Muscle layer of colon (tissue), 2 donors: Measurements from ENCODE around the gene SLC16A10.

ENCODE experiments used
- H3K27ac ChIP-seq: one replicate; pipeline ENCODE4 v1.7.0; 2013; ENCODE audit warnings: low read depth, mild to moderate bottlenecking, low read length, moderate library complexity
- H3K27me3 ChIP-seq, 2 donors: one replicate each; pipeline ENCODE4 v1.7.0; 2013; ENCODE audit warnings: low read length in 2 of 2, mild to moderate bottlenecking in 2 of 2; ENCODE audit not compliant: insufficient read depth in 2 of 2, control insufficient read depth in 1 of 2
- H3K36me3 ChIP-seq: one replicate; pipeline ENCODE4 v1.7.0; 2013; ENCODE audit warnings: mild to moderate bottlenecking, low read length; ENCODE audit not compliant: insufficient read depth
- H3K4me1 ChIP-seq: one replicate; pipeline ENCODE4 v1.7.0; 2013; ENCODE audit warnings: mild to moderate bottlenecking, low read length; ENCODE audit not compliant: insufficient read depth
- H3K4me3 ChIP-seq, 2 donors: one replicate each; pipeline ENCODE4 v1.7.0; 2013; ENCODE audit warnings: low read length in 2 of 2, low read depth in 1 of 2, mild to moderate bottlenecking in 1 of 2, moderate library complexity in 1 of 2
- H3K9ac ChIP-seq: one replicate; pipeline ENCODE4 v1.7.0; 2013; ENCODE audit warnings: low read length
- H3K9me3 ChIP-seq: one replicate; pipeline ENCODE4 v1.7.0; 2013; ENCODE audit warnings: mild to moderate bottlenecking, low read length
- donor health status: abdominal sarcoma.
- donor health status: Adenocarcinoma of cecum.

Gene SLC16A10

GRCh38 chr6:111269401-111269970 is 182.2 kb downstream of the SLC16A10 start:
- Histone ChIP-seq H3K9ac (no peak overlapping the region), H3K36me3 (peaks cover 32% of the 10 kb centered on the region), H3K4me1 (no peaks in the 10 kb centered on the region), H3K4me3 (no peak overlapping the region), H3K9me3 (no peaks in the 10 kb centered on the region), H3K27me3 (no peaks in the 10 kb centered on the region), H3K27ac (no peak overlapping the region)

DNA sequence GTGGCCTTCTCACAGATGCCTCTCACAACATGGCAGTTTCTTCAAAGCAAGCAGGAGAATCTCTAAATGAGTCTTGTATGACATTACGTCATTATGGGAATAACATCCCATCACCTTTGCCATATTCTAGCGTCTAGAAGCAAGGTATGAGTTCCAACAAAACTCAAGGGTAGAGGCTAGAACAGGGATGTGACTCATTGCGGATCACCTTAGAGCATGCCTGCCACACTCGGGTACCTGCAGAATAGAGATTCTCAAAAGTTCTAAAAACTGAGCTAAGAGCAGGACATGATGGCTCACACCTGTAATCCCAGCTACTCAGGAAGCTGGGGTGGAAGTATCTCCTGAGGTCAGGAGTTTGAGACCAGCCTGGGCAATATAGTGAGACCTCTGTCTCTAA is 182.8 kb downstream of the SLC16A10 start:
- H3K27me3 ChIP-seq = no peaks in the 10 kb centered on the region
- peaks cover 35% of the 10 kb centered on the region for H3K36me3 ChIP-seq
- H3K9me3 ChIP-seq = no peaks in the 10 kb centered on the region
- no peaks in the 10 kb centered on the region for H3K4me1 ChIP-seq
- no peak overlapping the region for H3K4me3 ChIP-seq
- H3K9ac ChIP-seq = no peak overlapping the region
- H3K27ac ChIP-seq = no peak overlapping the region

DNA sequence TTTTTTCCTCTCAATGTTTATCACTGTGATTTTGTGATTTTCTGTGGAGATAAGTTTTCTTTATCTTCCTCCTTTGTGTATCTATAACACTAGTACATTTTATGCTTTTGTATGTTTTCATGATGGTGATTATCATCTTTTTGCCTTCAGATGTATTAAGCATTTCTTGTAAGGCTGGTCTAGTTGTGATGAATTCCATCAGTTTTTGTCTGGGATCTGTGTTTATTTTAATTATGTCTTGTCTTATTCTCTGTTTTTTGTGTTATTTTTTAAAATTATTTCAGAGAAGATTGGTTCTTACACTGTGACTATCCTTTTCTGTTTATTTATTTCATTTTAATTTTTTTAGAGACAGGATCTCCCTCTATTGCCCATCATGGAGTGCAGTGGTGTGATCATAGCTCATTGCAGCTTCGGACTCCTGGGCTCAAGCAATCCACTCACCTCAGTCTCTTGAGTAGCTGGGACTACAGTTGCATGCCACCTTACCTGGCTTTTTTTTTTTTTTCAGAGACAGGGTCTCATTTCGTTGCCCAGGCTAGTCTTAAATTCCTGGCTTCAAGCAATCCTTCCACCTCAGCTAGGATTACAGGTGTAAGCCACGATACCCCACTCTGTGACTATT is 187.4 kb downstream of the SLC16A10 start:
- H3K4me3 ChIP-seq = no peak overlapping the region
- H3K9me3 ChIP-seq = no peaks in the 10 kb centered on the region
- peaks cover 40% of the 10 kb centered on the region for H3K36me3 ChIP-seq
- H3K27ac ChIP-seq = no peak overlapping the region
- no peaks in the 10 kb centered on the region for H3K4me1 ChIP-seq
- H3K27me3 ChIP-seq = no peaks in the 10 kb centered on the region
- no peak overlapping the region for H3K9ac ChIP-seq

DNA sequence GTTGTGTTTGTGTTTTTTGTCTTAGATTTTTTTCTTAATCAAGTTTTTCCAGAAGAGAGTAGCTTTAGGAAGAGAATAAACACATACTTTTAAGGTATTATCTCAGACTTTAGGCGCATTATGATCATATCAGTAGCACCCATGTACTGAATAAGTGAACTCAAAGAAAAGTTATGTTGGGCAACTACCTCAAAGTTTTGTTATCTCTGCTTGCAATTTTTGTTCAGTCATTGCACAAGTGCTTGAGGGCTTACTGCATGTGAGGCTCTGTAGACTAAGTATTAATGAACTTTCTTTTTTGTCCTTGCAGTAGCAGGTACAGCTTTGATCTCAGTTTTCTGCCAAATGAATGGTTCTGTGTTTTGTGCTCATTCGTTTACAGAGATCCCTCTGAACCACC is 189.0 kb downstream of the SLC16A10 start:
- Histone ChIP-seq H3K27me3 (no peaks in the 10 kb centered on the region), H3K36me3 (peaks cover 40% of the 10 kb centered on the region), H3K4me1 (no peaks in the 10 kb centered on the region), H3K27ac (no peak overlapping the region), H3K9me3 (no peaks in the 10 kb centered on the region), H3K4me3 (no peak overlapping the region), H3K9ac (no peak overlapping the region)

- H3K36me3 ChIP-seq = peaks cover 40% of the 10 kb centered on the region
- H3K27me3 ChIP-seq = no peaks in the 10 kb centered on the region
Observed at GRCh38 chr6:111276736-111277135, 189.4 kb downstream of the SLC16A10 start.

DNA sequence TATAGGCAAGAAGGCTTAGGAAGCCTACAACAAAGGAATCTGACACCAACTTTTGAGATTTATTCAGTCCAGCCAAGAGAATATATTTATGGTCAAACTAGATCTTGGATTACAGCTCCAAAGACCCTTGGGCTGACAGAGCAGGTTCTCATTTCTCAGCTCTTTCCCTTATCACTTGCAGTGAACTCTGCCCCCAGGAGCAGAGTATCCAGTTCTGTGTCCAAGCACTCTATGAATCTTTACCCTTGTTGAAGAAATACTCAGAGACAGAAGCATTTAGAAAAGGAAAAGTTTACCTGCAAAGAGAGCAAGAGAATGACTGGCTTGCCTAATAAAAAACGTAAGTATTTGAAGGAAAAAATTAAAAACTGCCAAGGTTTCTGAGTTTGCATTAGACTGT is 190.5 kb downstream of the SLC16A10 start:
- Histone ChIP-seq H3K36me3 (peaks cover 40% of the 10 kb centered on the region), H3K4me1 (no peaks in the 10 kb centered on the region), H3K9ac (no peak overlapping the region)

More at GRCh38 chr6:111276736-111277135, 189.4 kb downstream of the SLC16A10 start:
- Histone ChIP-seq H3K9me3 (no peaks in the 10 kb centered on the region), H3K4me3 (no peak overlapping the region), H3K4me1 (no peaks in the 10 kb centered on the region), H3K27ac (no peak overlapping the region), H3K9ac (no peak overlapping the region)

GRCh38 chr6:111278731-111279130 is 191.4 kb downstream of the SLC16A10 start:
- H3K4me1 ChIP-seq = no peaks in the 10 kb centered on the region
- H3K9me3 ChIP-seq = no peaks in the 10 kb centered on the region
- H3K9ac ChIP-seq = no peak overlapping the region
- H3K27me3 ChIP-seq = no peaks in the 10 kb centered on the region
- H3K4me3 ChIP-seq = no peak overlapping the region
- peaks cover 32% of the 10 kb centered on the region for H3K36me3 ChIP-seq
- no peak overlapping the region for H3K27ac ChIP-seq

More for the DNA sequence above, 190.5 kb downstream of the SLC16A10 start:
- Histone ChIP-seq H3K9me3 (no peaks in the 10 kb centered on the region), H3K27ac (no peak overlapping the region), H3K27me3 (no peaks in the 10 kb centered on the region), H3K4me3 (no peak overlapping the region)

GRCh38 chr6:111280445-111280955 is 193.2 kb downstream of the SLC16A10 start:
- Histone ChIP-seq H3K4me3 (no peak overlapping the region), H3K9me3 (no peaks in the 10 kb centered on the region), H3K4me1 (no peaks in the 10 kb centered on the region), H3K27ac (no peak overlapping the region), H3K27me3 (no peaks in the 10 kb centered on the region), H3K9ac (no peak overlapping the region), H3K36me3 (peaks cover 22% of the 10 kb centered on the region)
